ENCODE data around the gene GALNT2.

The GALNT2 gene

GRCh38 chr1:230129341-230129740 is 62.3 kb downstream of the GALNT2 start:
- no peak for DNase-seq (ENCODE audit: low spot score)

DNA sequence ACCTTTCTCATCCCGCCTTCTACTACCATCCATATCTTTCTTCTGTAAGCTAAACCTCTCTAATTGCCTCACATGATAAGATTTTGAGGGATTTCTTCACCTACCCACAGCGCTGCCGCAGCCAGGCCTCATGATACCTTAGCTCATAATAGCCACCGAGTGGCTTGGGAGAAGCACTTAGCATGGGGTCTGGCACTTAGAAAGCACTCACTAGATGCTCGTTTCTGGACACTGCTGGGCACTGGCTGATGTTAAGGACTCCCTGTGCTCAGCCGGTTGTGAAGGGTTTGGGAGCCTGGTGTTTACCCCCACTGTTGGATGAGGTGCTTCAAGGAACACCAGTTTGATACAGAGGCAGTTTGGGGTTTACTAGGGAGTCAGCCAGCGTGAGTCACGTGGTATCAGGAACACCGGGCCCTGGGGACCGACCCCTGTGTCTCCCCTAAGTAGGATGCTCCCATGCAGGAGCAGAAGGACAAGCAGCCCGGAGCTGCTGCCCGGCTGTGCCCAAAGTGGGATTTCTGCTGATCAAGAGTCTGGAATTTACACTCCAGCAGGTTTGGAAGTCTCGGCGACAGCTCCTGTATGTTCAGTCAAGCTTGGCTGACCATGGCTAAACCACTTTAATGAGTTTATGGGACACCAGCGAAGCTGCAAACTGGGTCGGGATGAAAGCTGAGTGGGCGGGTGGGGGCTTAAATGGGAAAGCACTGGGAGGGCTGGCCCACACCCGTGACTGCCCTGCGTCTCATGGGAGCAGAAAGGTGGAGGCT is 63.3 kb downstream of the GALNT2 start:
- DNase-seq (ENCODE audit: low spot score), result no peak

DNA sequence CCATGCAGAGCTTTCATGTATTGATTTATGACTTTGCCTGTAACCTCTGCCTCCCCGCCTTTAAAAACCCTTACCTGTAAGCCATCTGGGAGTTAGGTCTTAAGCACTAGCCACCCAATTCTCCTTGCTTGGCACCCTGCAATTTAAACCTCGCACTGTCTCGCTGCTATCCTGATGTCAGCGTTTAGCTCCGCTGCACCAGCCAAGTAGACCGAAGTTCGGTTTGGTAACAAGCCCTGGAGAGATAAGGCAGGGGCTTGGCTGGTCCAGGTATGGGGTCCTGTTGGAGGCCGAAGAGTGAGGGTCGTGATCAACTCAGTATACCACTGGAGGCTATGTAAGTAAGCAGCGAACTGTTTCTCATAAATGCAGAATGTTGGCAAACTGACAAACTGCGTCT is 64.4 kb downstream of the GALNT2 start:
- no peak for DNase-seq (ENCODE audit: low spot score)

DNA sequence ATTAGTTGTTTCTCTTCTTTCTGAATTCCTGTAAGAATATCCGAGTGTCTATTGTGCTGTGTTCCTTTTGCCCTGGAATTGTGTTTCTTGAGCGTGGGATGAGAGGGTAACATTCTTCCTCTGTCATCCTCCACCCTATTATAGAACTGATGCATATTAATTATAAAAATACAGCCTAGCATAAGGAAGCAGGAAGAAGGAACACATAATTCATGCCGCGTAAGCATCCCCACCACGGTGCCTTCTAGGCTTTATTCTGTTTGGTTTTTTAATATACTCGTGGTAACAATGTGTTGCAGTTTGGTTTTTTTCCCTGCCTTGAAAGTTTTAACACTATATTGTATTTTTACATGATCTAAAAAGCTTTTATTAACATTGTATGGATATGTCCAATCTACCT is 65.7 kb downstream of the GALNT2 start:
- DNase-seq (ENCODE audit: low spot score), result no peak

DNA sequence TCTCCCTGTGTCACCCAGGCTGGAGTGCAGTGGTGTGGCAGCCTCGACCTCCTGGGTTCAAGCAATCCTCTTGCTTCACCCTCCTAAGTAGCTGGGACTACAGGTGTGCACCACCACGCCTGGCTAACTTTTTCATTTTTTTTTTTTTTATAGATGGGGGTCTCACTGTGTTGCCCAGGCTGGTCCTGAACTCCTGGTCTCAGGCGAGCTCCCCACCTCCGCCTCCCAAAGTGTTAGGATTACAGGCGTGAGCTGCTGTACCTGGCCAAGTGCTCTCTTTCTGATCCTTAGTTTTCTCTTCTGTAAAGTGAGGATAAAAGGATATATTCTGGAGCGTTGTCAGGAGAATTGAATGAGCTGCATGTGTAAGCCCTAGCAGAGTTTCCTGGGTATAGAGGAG is 68.7 kb downstream of the GALNT2 start:
- no peak for DNase-seq (ENCODE audit: low spot score)

DNA sequence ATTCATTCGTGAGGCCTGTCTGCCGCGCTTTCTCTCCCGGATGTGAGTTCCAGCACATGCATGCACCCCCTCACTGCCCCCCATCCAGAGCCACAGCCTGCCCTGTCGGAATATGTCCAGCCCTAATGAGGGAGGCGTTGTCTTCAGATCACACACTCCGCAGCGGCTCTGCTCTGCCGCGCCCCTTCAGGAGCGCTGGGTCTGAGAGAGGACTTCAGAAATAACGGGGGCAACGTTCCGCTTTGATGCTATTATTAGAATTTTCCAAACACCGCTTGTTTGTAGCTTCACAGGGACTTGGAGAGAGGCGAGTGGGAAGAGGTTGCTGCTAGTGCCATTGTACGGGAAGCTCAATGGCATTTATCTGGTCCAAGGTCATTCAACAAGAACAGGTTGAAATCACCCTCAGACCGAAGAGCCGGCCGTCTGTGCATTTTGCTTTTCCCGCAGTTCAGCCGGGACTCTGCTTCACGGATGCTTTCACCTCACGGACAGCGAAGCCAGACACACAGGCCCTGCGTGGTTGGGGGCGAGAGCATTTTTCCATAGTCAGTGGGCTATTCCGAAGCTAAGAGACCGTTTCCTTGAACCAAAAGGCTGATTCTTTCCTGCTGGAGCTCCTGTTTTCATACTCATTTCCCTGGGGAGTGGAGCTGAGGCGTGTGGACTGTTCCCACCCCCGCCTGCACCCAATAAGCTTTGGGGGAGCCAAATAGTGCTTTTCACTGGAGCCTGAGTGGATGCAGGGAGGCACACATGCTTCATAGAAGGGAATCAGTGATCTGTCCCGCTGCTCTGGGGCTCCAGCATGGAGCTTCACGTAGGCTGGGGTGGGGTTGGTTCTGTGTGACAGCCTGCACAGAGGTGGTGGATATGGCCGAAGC is 69.7 kb downstream of the GALNT2 start:
- peak; percentile 75 for DNase-seq (ENCODE audit: low spot score)

GRCh38 chr1:230137337-230137815 is 70.3 kb downstream of the GALNT2 start:
- peak; percentile 38 for DNase-seq (ENCODE audit: low spot score)

DNA sequence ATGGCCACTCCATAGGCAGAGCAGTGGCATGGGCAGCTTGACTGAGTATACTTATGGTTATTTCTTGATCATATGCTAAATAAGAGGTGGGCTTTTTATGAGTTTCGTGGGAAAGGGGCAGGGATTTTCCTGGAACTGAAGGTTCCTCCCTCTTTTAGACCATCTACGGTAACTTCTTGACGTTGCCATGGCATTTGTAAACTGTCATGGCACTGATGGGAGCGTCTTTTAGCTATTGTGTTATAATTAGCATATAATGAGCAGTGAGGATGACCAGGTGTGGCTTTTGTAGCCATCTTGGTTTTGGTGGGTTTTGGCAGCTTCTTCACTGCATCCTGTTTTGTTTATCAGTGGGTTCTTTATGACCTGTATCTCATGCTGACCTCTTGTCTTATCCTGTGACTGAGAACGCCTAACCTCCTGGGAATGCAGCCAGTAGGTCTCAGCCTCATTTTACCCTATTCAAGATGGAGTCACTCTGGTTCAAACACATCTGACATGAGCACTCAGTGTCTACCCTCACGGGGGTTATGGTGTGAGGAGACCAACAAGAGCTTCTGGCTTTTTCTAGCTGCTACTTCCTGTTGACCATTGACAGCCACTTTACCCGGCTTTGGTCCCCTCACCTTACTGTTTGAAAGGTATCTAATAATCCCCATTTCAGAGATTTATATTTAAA is 71.7 kb downstream of the GALNT2 start:
- DNase-seq (ENCODE audit: low spot score), result no peak

- DNase-seq (ENCODE audit: low spot score), result peak; percentile 42
Measured at GRCh38 chr1:230139315-230139714, 72.3 kb downstream of the GALNT2 start.

DNA sequence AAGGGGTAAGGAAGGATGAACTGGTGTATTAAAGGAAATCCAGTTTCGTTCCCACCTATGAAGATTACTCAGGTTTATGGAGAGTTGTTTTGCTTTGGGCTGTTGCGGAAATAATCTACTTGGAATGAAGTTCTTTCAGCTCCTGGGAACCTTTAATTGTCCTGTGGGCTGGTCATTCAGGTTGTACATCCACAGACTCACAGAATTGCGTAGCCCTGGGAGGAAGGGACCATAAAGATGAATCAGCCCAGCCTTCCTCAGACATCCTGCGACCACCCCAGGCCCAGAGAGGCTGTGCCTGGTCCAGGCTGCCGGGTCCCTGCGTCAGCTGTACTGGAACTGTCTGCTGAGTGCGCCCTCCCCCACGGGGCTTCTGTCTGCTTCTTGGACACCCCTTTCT is 72.7 kb downstream of the GALNT2 start:
- DNase-seq (ENCODE audit: low spot score), result no peak

DNA sequence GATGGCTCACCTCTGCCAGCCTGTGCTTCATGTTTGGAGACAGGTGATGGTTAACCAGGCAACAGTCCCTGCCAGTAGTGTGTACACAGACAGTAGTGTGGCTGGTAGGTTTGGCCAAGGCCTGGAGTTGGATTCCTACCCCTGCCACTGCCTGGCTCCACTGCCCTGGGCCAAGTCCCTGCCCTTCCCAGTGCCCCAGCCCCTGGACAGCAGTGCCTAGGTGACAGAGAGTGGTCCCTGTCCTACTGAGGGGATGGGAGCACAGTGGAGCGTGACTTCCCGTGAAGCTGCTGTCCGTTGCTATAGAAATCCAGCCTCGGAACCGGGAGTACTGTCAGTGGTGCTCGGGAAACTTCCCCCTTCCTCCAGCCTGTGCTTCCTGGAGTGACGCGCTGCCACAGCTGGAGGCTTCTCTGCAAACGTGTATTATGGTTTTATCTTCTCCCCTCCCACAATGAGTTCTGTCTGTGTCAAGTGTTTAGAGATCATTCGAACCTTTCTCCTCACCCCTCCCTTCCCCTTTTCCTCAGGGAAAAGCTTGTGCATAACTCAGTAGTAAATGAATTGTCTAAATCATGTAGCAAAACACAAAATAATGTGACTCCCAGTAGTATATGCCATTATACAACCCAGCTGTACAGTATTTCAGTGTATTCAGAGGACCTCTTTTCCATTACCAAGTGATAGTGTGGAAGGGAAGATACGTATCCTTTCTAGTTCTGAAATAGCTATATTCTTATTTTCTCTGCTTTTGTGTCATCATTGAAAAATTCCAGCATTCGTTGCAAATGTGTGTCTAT is 73.4 kb downstream of the GALNT2 start:
- DNase-seq (ENCODE audit: low spot score), result no peak

DNA sequence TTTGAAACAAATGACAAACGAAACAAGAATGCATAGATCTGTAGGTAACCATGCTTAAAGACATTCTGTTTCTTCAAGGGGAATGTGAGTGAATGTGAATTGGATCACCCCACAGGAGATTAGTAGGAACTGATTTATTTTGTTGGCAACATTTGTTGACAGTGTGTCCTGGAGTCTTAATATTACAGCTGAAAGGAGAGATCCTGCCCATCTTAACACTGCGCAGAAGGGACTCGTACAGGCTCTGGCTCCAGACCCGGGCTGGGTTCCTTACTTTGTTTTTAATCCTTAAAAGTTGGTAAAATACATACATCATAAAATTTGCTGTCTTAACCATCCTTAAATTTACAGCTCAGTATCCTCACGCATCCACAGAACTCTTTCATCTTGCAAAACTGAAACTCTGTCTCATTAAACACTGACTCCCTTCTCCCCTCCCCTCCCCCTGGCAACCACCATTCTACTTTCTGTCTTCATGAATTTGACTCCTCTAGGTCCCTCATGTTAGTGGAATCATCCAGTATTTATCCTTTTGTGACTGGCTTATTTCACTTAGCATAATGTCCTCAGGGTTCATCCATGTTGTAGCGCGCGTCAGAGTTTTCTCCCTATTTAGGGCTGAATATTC is 74.1 kb downstream of the GALNT2 start:
- DNase-seq (ENCODE audit: low spot score), result no peak

DNA sequence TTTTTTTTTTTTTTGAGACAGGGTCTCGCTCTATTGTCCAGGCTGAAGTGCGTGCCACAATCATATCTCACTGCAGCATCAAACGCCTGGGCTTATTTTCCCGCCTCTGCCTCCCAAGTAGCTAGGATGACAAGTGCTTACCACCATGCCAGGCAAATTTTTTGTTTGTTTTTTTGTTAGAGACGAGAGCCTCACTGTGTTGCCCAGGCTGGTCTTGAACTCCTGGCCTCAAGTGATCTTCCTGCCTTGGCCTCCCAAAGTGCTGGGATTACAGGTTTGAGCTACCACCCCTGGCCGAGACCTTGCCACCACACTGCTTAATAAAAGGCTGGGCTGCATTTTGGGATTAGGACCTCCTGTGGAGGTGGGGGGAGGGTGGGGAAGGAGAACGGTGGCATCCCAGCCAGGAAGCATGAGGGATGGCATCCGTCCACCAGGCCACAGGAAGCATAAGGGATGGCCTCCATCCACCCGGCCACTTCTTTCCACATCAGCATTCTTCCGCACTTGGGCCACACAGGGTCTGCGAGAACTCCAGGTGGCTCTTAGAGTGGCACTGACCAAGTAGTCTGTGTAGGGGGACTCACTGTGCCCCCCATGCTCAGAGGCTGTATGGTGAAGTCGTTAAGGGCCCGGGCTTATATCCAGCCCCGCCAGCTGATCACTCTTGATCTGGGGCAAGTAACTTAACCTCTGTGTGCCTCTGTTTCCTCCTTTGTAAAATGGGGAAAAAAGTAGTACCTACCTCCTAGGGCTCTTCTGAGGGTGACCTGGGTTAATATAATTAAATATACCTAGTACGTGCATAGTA is 75.0 kb downstream of the GALNT2 start:
- no peak for DNase-seq (ENCODE audit: low spot score)

- DNase-seq (ENCODE audit: low spot score), result peak; percentile 64
Measured at GRCh38 chr1:230142608-230143210, 75.7 kb downstream of the GALNT2 start.

DNA sequence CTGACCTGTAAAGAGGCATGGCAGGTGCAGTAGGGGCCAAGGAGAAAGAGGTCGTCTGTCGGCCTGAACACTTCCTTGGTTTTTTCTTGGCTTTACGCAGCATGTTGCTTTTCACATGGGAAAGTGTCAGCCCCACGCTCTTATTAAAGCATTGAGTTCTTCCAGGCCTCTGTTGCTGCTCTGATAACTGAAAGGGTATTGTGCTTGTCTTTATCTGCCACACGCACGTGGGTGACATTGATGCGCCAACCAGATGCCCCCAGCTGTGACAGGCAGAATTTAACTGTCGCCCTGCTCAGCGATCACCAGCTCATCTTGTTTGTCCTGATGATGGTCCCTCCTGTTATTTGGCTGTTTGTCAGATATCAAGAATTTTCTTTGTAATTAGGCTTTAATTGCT is 76.5 kb downstream of the GALNT2 start:
- DNase-seq (ENCODE audit: low spot score), result no peak

DNA sequence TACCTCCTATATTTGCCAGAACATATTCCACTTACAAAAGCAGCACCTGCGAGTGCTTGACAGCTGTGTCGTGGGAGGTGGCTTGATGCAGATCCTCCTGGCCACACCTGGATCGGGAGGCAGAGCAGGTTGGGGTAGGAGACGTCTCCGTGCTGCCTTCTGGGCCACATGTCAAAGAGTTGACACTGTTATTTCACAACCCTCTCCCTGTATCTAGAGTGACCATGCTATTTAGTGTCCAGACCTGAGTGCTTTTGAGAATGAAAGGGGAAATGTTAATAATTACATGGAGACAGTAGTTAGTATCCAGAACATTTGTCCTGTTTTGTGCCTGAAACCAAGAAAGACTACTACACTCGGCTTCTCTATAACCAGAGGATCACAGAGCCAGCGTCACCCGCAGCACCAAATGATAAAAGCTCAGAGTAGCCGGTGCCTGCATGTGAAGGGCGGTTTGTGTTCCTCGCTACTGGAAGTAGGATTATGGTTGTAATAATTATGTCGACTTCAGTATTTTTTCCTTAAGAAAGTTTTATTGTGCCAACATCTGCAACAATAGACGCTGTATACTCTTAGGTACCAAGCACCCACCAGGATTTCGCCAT is 77.1 kb downstream of the GALNT2 start:
- DNase-seq (ENCODE audit: low spot score), result no peak

GRCh38 chr1:230144758-230145504 is 77.9 kb downstream of the GALNT2 start:
- DNase-seq (ENCODE audit: low spot score), result no peak

GRCh38 chr1:230145505-230145899 is 78.5 kb downstream of the GALNT2 start:
- DNase-seq (ENCODE audit: low spot score), result no peak

- no peak for DNase-seq (ENCODE audit: low spot score)
Measured at GRCh38 chr1:230145953-230146476, 79.0 kb downstream of the GALNT2 start.

Measured in cerebellar cortex (tissue), 1 donor.